ENCODE measurements around the gene CD300LF.

The CD300LF gene

DNA sequence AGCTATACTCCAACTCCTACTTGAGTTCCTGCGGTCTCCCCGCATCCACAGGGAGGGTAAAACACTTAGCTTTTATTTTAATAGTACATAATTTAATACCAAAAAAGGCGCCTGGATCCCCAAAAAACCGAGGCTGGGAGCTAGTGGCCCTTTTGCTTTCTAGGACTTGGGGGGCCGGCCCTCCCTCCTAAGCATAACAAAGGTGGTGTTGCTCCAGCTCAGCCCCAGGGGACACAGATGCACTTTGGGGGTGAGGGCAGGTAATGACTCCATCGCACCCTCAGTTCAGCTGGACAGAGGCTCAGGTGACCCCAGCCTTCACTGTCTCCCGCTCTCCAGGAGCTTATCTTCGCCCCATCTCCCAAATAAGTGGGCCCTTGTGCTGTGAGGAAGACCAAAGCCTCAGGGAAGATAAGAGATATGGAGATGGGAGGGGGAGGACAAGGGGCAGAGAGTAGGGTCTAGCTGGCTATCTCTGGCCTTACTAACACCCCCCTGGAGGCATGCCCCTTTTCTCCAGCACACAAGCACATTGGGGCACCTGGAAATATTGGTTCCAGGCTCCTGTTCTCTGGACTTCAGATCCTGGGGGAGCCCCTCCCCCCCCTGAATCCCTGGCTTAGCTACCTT, 32.9 kb upstream of the CD300LF start:
- no peak for DNase-seq (ENCODE audit: low read depth)

DNA sequence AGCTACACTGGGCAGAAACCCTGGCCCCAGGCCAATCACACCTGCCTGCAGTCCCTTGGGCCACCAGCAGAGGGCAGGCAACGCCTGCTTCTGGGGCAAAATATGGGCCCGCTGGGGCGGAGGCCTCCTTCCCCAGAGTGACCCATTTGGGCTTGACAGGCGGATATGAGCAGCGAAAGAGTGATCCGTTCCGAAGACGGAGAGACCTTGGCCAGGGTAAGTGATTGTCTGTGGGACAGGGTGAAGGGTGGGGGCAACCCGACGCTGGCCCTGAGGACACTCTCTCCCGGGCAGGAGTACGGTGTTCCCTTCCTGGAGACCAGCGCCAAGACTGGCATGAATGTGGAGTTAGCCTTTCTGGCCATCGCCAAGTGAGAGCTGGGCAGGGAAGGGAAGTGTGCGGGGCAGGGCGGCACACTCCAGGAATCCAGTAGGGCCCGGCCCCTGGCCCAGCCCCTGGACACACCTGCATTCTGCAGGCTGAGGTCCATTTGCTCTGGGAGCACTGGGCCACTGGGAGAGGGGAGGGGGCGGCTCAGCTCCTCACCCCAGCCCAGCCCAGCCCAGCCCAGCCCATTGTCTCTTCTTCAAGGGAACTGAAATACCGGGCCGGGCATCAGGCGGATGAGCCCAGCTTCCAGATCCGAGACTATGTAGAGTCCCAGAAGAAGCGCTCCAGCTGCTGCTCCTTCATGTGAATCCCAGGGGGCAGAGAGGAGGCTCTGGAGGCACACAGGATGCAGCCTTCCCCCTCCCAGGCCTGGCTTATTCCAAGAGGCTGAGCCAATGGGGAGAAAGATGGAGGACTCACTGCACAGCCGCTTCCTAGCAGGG, 32.2 kb upstream of the CD300LF start:
- DNase-seq (ENCODE audit: low read depth): no peak

DNA sequence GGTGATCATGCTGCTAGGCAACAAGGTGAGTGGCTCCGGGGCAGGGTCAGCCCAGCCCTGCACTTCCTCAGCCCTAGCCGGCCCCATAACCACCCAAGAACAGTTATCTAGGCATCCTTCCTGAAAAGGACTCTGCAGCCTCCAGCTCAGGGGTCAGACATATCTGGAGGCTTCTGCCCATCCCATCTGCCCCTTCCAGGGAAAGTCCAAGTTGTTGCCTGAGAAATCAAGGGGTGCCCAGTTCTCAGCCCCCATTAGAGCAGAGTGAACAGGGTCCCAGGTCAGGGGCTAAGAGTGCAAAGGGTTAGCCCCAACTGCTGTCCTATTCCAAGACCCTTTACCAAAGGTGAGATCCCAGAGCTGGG, 31.6 kb upstream of the CD300LF start:
- DNase-seq (ENCODE audit: low read depth): no peak

DNA sequence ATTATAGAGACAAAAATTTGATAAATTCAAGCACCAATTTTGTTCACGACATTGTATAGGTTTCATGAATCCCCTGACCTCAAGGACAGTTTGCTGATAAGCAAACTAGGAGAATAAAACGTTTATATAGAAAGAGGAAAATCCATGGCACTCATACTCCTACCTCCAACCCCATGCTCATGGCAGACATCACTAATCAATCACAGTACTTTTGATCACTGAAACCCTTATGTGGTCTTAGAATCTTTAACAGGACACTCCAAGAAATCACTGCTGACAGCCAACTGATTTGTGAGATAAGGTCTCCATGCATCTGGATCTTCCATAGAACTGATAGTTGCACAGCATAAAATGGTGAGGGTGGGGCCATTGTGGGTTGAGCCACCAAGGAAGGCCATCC, 31.0 kb upstream of the CD300LF start:
- DNase-seq (ENCODE audit: low read depth): no peak

DNA sequence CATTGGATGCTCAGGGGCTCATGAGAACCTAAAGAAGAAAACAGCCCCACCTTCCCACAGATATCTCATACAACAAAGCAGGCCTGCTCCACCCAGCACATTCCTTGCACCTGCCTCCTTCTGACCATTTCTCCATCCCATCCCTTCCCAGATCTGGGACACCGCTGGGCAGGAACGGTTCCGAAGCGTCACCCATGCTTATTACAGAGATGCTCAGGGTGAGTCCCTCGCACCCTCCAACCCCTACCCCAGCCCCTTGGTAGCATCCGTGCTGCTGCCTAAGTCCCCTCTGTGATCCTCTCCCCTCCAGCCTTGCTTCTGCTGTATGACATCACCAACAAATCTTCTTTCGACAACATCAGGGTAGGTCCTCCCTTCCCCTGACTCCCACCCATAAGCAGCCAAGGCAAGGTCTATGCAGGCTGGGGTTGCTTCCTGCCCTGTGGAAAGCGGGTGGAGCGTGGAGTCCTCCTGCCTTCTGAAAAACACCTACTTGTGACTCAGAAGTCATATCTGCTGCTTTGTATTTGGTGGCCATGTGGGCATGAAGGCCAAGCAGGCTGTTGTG, 30.3 kb upstream of the CD300LF start:
- no peak for DNase-seq (ENCODE audit: low read depth)

DNA sequence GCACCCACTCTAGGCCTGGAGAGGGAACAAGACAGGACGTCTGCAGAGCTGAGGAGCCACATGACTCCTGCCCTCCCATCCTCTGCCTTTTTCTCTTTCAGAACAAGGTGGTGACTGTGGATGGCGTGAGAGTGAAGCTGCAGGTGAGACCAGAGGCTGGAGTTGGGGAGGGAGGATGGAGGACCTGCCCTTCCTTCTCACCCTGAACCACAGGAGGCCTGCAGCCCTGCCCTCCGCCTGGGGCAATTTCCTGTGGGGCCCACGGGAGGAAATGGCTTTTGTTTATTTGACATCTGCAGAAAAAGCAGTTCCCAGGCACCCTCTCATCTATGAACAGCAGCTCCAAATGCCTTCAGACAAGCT, 29.4 kb upstream of the CD300LF start:
- no peak for DNase-seq (ENCODE audit: low read depth)

DNA sequence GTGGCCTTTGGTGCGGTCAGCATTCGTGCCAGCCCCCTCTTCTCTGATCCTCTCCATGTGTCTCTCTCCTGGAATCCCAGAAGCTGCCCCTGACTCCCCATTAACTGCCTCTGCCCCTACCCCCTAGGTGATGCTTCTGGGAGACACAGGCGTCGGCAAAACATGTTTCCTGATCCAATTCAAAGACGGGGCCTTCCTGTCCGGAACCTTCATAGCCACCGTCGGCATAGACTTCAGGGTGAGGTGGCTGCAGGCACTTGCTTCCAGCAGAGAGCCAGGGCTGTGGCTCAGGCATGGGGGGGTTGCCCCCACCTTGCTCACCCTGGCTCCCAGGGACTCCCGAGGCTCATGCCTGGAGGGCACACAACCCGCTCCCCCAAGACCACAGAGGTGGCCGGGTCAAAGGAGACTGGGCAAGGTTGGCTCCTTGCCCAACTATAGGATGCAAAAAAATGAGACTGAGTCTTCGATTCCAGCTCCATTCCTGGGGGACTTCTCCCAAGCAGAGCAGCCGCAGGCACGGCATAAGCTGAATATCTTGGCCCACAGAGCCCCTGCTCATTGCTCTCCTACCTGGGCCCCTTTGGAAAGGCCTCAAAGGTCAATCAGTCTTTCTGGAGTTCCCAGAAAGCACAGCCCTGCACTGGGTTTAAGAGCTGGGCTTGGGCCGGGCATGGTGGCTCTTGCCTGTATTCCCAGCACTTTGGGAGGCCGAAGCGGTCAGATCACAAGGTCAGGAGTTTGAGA, 28.1 kb upstream of the CD300LF start:
- DNase-seq (ENCODE audit: low read depth): no peak

DNA sequence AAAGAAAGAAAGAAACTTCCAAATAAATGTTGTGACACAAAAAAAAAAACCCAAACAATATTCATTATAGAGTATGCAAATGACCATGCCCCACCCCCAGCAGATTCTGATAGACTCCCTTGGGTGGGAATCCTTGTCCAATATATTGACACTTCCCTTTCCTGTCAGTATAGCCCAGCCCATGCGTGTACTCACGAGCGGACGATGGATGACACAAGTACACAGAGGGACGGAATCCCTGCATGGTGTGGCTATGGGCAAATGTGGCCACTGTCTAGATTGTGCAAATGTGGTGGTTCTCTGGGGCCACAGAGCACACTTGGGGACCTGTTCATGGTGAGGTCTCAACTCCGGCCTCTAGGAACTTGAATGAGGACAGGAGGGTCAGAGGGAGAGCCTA, 27.4 kb upstream of the CD300LF start:
- DNase-seq (ENCODE audit: low read depth): no peak

DNA sequence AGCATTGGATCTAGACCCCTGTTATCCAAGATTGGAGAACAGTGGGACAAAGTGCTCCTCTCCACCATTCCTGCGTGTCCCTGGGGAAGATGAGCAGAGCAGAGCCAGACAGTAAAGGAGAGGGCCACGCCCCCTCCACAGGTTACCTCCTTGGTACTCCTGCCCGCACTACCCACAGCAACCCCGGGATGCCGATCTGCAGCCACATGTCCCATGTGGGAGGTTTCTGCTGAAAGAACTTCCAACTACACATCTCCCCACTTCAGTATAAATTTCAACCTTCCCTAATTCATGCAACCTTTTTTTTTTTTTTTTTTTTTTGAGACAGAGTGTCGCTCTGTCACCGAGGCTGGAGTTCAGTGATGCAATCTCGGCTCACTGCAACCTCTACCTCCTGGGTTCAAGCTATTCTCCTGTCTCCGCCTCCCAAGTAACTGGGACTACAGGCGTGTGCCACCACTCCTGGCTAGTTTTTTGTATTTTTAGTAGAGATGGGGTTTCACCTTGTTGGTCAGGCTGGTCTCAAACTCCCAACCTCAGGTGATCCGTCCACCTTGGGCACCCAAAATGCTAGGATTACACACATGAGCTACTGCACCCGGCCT, 26.6 kb upstream of the CD300LF start:
- DNase-seq (ENCODE audit: low read depth): no peak

DNA sequence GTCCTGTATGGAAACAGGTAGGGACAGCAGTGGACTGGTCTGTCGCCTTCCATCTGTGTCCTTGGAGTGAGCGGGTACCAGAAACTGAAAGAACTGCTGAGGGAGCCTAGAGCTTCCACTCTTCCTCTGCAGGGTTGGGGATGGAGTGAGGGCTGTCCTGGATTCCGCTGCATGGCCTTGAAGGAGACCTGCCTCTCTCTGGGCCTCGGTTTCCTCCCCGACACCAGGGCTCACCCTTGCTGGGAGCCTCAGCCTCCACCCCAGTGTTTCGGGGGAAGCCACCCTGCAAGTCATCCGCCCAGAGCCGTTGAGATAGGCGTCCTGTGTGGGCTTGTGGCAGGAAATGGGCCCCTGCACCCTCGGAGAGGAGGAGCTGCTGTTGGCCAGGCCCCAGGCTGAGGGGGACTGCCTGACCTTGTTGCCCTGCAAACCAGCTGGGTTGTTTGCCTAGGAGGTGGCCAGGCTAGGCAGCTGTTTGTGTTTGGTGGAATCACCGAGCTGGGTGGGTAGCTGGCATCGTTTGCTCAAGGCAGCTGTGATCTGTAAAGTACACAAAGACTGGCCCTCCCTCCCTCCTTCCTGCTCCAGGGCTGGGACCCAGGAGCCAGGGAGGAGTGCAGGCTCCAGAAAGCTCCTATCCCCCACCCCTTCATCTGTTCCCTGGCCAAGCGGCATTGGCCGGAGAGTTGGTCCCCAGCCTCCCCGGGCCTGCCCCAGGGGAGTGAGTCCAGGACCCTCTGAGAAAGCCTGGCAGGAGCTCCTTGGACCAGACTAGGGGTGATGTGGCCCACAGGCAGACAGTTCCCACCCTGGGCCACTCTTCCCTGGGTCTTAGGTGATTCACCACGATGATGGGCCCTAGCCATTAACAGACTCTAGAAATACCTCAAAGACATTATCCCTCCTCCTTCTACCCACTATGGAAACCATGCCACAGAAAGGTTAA, 25.6 kb upstream of the CD300LF start:
- DNase-seq (ENCODE audit: low read depth): no peak

DNA sequence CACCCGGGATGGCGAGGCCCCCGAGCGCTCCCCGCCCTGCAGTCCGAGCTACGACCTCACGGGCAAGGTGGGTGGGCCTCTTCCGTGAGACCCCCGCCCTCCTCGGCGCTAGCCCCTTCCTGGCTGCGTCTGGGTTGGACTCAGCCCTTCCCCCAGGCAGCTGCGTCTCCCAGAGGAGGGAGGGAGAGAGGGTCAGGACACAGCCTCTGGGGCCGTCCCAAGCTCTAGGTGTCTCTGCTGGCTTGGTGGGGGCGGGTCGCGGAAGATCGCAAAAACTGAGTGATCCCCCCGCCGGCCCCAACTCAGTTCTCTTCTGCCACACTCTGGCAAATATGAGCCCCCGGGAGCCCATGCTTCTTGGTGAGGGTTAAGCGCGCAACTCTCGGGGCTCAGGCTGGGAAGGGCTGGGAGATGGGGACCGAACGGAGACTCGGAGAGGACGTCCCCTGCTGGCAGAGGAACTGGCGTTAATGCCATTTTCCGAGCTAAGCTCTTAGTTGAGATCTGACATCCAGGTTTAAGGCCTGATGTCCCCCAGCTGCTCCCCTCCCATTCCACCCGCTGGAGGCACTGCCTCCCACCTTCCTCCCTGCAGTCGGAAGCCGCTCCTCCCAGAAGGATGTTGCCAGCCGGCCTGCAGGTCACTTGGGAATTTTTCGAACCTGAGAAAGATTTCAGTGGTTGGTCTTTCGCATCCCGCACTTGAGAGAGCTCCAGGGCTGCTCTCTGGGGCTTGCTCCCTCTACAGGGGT, 24.8 kb upstream of the CD300LF start:
- no peak for DNase-seq (ENCODE audit: low read depth)

DNA sequence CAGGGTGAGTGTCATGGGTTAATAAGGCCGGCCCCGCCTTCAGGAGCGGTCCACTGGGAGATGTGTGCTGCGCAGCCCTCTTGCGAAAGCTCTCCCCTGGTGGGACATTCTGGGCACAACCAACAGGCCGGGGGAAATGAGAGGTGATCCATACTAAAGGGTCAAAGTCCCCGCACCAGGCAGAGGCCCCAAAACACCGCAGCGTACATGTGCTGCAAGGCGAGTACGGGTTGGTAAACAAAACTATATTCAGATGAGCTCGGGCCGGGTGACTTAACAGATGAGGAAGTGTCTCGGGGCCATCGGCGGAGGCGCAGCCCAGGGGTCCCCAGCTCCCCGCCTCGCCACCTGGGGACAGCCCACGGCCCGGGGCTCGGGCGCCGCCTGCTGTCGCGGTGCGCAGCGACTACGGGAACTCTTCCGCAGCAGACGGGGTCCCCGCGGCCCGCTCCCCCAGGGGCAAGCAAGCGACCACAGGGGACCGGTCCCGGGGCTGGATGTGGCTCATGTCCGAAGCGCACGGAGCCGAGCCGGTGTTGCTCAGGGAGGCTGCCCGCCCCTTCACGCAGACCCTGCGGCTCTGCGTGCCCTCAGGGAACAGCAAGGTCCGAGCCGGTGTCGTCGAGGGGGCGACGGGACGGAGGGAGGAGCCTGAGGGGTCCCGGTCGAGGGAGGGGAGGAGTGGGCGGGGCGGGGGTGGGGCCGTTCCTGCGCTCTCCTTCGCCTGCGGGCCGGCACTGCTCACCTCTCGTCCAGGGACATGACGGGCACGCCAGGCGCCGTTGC, 24.0 kb upstream of the CD300LF start, which contains the start of gene RAB37:
RAB37 (plus strand) TSS at position 744 of the 786 bp plus-strand sequence; CDS start at position 761, 17 bp downstream.
- no peak for DNase-seq (ENCODE audit: low read depth)

DNA sequence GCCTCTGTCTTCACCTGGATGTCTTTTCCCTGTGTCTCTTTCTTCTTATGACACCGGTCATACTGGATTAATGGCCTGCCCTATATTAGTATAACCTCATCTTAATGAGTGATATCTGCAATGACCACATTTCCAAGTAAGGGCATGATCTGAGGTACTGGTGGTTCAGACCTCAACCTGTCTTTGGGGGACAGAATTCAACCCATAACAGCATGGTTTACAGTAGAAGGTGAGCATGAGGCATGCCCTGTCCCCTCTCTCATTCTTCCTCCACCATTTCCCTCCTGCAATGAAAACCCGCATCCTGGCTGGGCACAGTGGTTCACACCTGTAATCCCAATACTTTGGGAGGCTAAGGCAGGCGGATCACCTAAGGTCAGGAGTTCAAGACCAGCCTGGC, 21.5 kb upstream of the CD300LF start:
- DNase-seq (ENCODE audit: low read depth): no peak

DNA sequence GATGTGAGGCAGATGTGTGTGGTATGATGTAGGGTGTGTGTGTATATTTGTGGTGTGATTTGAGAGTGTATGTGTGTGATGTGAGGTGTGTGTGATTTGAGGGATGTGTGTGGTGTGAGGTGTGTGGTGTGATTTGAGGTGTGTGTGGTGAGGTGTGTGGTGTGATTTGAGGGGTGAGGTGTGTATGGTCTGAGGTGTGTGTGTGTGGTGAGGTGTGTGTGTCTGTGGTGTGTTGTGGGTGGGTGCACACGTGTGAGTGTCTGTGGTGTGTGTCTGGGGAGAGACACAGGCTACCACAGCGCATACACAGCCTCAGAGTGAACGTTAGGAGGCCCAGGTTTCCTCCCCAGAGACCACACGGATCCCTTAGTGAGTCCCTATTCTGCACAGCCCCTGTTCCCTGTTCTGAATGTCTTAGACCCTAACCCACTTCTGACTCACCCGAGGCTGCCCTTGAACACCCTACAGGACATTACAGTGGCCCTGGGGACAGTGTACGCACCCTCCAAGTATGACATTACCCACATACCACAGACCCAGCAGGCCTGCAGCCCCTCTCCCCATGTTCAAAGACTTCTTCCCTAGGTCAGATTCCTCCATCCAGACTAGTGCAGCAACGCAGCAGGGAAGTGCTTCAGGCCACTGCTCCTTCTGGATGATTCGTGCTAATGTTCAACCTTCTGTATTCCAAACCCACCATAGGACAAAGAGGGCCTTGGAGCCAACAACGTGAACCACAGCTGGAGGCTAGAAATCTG, 20.8 kb upstream of the CD300LF start:
- DNase-seq (ENCODE audit: low read depth): no peak

DNA sequence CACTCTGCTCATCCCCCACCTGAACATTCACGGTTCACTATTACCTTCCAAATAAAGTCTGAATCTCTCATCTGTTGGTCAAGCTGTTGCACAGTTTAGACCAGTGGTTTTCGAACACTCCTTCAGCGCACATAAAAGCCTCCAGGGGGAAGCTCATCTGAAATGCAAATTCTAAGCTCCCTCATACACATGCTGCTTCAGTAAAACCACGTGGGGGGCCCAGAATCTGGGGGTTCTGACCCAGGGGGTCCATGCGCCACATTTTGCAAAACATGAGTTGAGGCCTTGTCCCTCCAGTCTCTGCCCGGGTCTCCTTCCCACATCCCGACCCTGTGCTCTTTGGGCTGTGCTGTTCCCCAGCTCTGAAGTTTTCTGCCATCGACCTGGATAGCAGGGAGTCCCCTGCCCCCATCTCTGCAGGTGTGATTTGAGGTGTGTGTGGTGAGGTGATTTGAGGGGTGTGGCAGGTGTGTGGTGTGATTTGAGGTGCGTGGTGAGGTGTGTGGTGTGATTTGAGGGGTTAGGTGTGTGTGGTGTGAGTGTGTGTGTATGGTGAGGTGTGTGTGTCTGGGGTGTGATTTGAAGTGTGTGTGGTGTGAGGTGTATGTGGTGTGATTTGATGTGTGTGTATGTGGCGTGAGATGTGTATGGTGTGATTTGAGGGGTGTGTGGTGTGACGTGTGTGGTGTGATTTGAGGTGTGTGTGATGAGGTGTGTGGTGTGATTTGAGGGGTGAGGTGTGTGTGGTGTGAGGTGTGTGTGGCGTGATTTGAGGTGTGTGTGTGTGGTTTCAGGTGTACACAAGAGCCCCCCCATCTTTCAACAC, 19.5 kb upstream of the CD300LF start:
- no peak for DNase-seq (ENCODE audit: low read depth)

DNA sequence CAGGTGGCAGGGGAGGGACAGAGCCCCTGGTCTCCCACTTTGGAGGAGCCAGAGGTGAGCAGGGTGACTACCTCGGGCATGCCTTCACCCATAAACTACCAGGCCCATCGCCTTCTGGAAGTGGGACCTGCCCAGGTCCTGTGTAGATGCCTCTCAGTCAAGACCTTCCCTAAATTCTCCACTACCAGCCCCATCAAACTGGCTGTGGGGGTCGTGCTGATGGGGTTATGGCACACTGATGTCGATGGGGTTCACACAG, 18.6 kb upstream of the CD300LF start:
- DNase-seq (ENCODE audit: low read depth): no peak

DNA sequence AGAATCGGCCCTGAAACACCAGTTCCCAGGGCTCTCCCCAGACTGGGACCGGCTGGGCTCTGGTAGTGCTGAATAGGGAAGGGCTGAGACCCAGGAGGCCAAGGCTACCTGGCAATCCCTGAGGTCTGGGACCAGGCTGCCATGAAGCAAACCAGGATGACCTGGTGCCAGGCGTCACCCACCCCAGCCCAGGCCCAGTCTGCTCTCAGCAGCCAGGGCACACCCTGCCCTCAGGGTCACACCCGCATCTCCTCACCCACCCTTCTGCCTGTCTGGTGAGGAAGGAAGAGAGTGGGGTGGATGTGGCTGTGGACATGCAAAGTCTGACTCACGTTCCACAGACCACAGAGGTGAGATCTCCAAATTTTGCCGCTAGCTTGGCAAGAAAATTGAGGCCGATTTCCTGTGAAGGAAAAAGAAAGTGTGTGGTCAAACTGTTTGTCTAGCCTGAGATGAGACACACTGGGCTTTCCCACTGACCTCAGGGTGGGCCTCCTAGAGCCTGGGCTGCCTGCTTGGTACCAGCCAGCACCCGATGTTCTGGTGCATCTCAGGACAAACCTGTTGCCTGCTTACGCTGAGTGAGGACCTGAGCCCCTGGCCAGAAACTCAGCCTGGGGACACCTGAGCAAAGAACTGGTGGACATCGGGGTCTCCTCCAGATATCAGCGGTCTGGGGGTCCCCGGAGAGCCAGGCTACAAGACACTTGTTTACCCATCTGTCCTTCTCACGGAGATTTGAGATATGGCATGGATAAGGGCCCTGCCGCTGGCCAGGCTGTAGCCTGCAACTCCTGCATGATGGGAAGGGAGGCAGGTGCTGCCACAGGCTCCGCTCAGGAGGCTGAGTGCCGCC, 18.0 kb upstream of the CD300LF start:
- no peak for DNase-seq (ENCODE audit: low read depth)
